KMS-11 (cell line): ENCODE data around the gene PMP22.

Source experiments
- H2AFZ ChIP-seq: fragments of 200-600 bp; sonication (generic); 2 replicates; pipeline ENCODE4 v1.6.1; 2016; ENCODE audit warnings: antibody characterized with exemption, mixed run types, low read depth
- H3K27ac ChIP-seq: fragments of 200-600 bp; sonication (generic); 2 replicates; pipeline ENCODE4 v1.6.1; 2016; ENCODE audit warnings: mild to moderate bottlenecking, mixed run types
- H3K27me3 ChIP-seq: fragments of 200-600 bp; sonication (generic); 2 replicates; pipeline ENCODE4 v1.6.1; 2017; ENCODE audit warnings: mild to moderate bottlenecking, low read depth, mixed run types, moderate library complexity; ENCODE audit not compliant: insufficient read depth
- H3K36me3 ChIP-seq: fragments of 200-600 bp; sonication (generic); 2 replicates; pipeline ENCODE4 v1.6.1; 2017; ENCODE audit warnings: mild to moderate bottlenecking, mixed run types; ENCODE audit not compliant: insufficient read depth
- H3K4me1 ChIP-seq: fragments of 200-600 bp; sonication (generic); 2 replicates; pipeline ENCODE4 v1.6.1; 2016; ENCODE audit warnings: mild to moderate bottlenecking, low read depth, mixed run types; ENCODE audit not compliant: poor library complexity, severe bottlenecking
- H3K4me2 ChIP-seq: fragments of 200-600 bp; sonication (generic); 2 replicates; pipeline ENCODE4 v1.7.0; 2016; ENCODE audit warnings: mild to moderate bottlenecking, mixed run types
- H3K4me3 ChIP-seq: fragments of 200-600 bp; sonication (generic); IDR thresholded peaks from 2 replicates; pipeline ENCODE4 v1.6.1; 2017; ENCODE audit warnings: low read depth, low read length, mixed read lengths; ENCODE audit not compliant: insufficient read depth
- H3K79me2 ChIP-seq: fragments of 200-600 bp; sonication (generic); 2 replicates; pipeline ENCODE4 v1.6.1; 2016; ENCODE audit warnings: low read depth, mixed run types; ENCODE audit not compliant: insufficient read depth
- H3K9ac ChIP-seq: fragments of 200-600 bp; sonication (generic); 2 replicates; pipeline ENCODE4 v1.6.1; 2016; ENCODE audit warnings: mild to moderate bottlenecking, mixed run types
- H4K20me1 ChIP-seq: fragments of 200-600 bp; sonication (generic); 2 replicates; pipeline ENCODE4 v1.6.1; 2016; ENCODE audit warnings: mild to moderate bottlenecking, mixed run types; ENCODE audit not compliant: insufficient read depth
- TF ChIP-seq, protein P1 (sequence below): fragments of 200-600 bp; sonication (generic); conservative IDR thresholded peaks from 2 replicates; pipeline ENCODE4 v1.6.1; 2017; ENCODE audit warnings: low read depth, mild to moderate bottlenecking, antibody characterized with exemption, low read length, moderate library complexity, mixed read lengths

PMP22 gene

DNA sequence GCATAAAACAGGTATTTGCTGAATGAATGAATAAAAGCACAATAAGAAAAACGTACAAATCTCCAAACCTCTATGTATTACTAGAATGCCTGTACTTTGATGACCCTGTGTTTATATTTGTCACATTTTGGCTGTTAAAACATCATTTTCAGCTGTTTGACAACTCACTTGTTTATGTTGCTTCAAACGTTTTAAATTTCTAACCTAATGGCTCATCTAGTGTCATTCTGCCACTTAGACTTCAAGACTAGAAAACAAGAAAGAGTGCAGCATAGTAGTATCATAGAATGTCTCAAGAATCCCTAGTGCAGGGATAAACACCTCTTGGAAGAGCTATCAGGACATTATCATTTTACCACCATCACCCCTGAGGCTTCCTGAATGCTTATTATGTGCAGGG is 19.4 kb upstream of the PMP22 start:
- no peak overlapping the region for H3K27ac ChIP-seq
- H3K36me3 ChIP-seq: no peaks in the 10 kb centered on the region
- H3K9ac ChIP-seq: no peak overlapping the region
- no peak overlapping the region for H2AFZ ChIP-seq
- H4K20me1 ChIP-seq: no peaks in the 10 kb centered on the region
- H3K4me2 ChIP-seq: no peak overlapping the region
- no peaks in the 10 kb centered on the region for H3K79me2 ChIP-seq
- H3K4me3 ChIP-seq: no peak overlapping the region
- no peaks in the 10 kb centered on the region for H3K27me3 ChIP-seq
- no peaks in the 10 kb centered on the region for H3K4me1 ChIP-seq
- TF ChIP-seq, protein P1, sequence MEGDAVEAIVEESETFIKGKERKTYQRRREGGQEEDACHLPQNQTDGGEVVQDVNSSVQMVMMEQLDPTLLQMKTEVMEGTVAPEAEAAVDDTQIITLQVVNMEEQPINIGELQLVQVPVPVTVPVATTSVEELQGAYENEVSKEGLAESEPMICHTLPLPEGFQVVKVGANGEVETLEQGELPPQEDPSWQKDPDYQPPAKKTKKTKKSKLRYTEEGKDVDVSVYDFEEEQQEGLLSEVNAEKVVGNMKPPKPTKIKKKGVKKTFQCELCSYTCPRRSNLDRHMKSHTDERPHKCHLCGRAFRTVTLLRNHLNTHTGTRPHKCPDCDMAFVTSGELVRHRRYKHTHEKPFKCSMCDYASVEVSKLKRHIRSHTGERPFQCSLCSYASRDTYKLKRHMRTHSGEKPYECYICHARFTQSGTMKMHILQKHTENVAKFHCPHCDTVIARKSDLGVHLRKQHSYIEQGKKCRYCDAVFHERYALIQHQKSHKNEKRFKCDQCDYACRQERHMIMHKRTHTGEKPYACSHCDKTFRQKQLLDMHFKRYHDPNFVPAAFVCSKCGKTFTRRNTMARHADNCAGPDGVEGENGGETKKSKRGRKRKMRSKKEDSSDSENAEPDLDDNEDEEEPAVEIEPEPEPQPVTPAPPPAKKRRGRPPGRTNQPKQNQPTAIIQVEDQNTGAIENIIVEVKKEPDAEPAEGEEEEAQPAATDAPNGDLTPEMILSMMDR: no peak

DNA sequence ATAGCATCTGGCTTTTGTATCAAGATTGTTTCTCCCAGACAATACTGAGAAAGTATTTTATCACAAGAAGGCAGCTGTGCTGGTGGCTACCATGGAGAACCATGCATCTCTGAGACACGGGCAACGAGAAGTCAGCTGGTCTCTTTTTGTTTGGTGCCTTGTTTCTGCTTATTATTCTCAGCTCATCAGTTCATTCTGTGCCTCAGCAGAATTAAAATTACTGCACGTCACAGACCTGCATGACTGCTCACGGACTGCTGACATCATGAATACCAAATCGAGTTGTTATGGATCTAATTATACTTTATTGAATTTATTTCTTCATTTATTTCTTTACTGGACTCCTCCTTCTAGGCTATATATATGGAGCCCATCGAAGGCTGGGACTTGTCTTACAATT is 19.0 kb upstream of the PMP22 start:
- no peaks in the 10 kb centered on the region for H3K4me1 ChIP-seq
- H3K36me3 ChIP-seq: no peaks in the 10 kb centered on the region
- H3K79me2 ChIP-seq: no peaks in the 10 kb centered on the region
- H3K27ac ChIP-seq: no peak overlapping the region
- no peak overlapping the region for H3K9ac ChIP-seq
- no peak overlapping the region for H2AFZ ChIP-seq
- no peak overlapping the region for H3K4me3 ChIP-seq
- no peaks in the 10 kb centered on the region for H4K20me1 ChIP-seq
- H3K4me2 ChIP-seq: no peak overlapping the region
- TF ChIP-seq, protein P1: no peak
- H3K27me3 ChIP-seq: no peaks in the 10 kb centered on the region

DNA sequence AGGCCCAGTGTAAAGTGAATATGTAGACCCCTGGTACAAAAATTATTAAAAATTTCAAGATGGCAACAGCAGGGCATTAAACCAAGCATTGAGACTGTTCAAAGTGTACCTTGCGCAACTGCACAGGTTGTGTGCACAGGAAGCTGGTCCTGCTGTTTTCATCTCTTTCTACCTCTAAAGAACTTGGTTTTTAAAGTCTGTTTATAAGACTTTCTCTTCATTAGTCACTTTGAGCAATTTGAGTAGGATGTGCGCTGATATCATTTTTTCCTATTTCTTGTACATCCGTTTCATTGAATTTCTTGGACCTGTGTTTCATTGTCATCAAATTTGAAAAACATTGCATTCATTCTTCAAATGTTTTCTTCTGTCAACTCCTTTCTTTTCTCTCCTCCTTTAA is 16.8 kb upstream of the PMP22 start:
- no peaks in the 10 kb centered on the region for H3K27me3 ChIP-seq
- no peak overlapping the region for H3K4me3 ChIP-seq
- no peak overlapping the region for H3K4me2 ChIP-seq
- no peaks in the 10 kb centered on the region for H3K36me3 ChIP-seq
- H4K20me1 ChIP-seq: no peaks in the 10 kb centered on the region
- H3K27ac ChIP-seq: no peak overlapping the region
- TF ChIP-seq, protein P1: no peak
- no peaks in the 10 kb centered on the region for H3K4me1 ChIP-seq
- no peak overlapping the region for H3K9ac ChIP-seq
- H3K79me2 ChIP-seq: no peaks in the 10 kb centered on the region
- H2AFZ ChIP-seq: no peak overlapping the region

DNA sequence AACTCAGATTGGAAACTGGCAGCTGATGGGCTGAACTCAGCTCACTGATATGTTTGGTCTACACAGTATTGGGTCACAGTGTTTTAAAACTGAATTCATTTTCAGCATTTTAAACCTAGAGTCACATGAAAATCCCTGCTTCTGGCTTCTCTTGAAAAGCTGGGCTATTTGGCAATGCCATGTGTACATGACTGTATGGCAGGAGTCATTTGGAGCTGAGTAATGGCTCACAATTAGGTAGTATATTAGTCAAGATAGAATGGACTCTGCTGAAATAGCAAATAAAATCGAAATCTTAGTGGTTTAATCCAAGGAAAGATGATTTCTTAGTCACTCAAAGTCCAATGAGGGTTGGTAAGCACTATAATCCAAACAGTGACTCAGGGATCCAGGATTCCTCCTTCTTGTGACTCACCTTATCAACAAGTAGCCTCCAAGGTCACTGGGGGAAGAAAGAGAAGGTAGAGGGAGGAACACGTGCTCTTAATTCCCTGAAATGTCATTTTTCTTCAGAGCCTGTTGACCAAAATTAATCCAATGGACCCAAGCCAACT is 13.9 kb upstream of the PMP22 start:
- no peak overlapping the region for H3K4me3 ChIP-seq
- H3K4me1 ChIP-seq: no peaks in the 10 kb centered on the region
- no peaks in the 10 kb centered on the region for H4K20me1 ChIP-seq
- no peak overlapping the region for H3K27ac ChIP-seq
- H3K9ac ChIP-seq: no peak overlapping the region
- H3K79me2 ChIP-seq: no peaks in the 10 kb centered on the region
- H2AFZ ChIP-seq: no peak overlapping the region
- TF ChIP-seq, protein P1: no peak
- no peak overlapping the region for H3K4me2 ChIP-seq
- H3K27me3 ChIP-seq: no peaks in the 10 kb centered on the region
- no peaks in the 10 kb centered on the region for H3K36me3 ChIP-seq
